Fibroblast of lung (primary cell): Measurements from ENCODE around the gene CSNK2A1. TPM values are rescaled to one million over a fixed set of nuclear protein-coding genes. Genes with fewer than 3 reads are reported as not detected.
"Not testable (repeated sequence)": the region's sequence is repeated elsewhere in the genome, so short reads cannot be mapped to it uniquely, and the experiment has no call there.

Source experiments
- DNase-seq, 2 donors: peaks; one replicate each; pipeline versions ENCODE4 v3.0.0 to v3.0.0-alpha.2; 2010; ENCODE audit warnings: low read depth in 2 of 2
- H2AFZ ChIP-seq: 2 replicates; pipeline ENCODE4 v1.5.1; 2012; ENCODE audit warnings: low read length, control low read depth, inconsistent platforms
- H3K27ac ChIP-seq: 2 replicates; pipeline ENCODE4 v1.5.1; 2011; ENCODE audit warnings: low read length, control low read depth; ENCODE audit not compliant: insufficient read depth
- H3K27me3 ChIP-seq: 2 replicates; pipeline ENCODE4 v1.5.1; 2011; ENCODE audit warnings: mild to moderate bottlenecking, low read length; ENCODE audit not compliant: control insufficient read depth, insufficient read depth
- H3K36me3 ChIP-seq: 2 replicates; pipeline ENCODE4 v1.5.1; 2011; ENCODE audit warnings: low read length; ENCODE audit not compliant: control insufficient read depth, insufficient read depth
- H3K4me1 ChIP-seq: 2 replicates; pipeline ENCODE4 v1.5.1; 2011; ENCODE audit warnings: low read length; ENCODE audit not compliant: control insufficient read depth, insufficient read depth; ENCODE audit errors: extremely low read depth
- H3K4me2 ChIP-seq: 2 replicates; pipeline ENCODE4 v1.5.1; 2011; ENCODE audit warnings: low read length, control low read depth; ENCODE audit not compliant: insufficient read depth; ENCODE audit errors: extremely low read depth
- H3K4me3 ChIP-seq, 4 experiments: fragments of 200-600 bp in 1 of 4; sonication (generic) in 1 of 4; replicated peaks in 1 of 4; 2 replicates each; pipeline ENCODE4 v1.5.1; 2011 to 2016; ENCODE audit warnings: low read length in 4 of 4, low read depth in 3 of 4, mild to moderate bottlenecking in 3 of 4, control low read depth in 2 of 4, inconsistent platforms in 1 of 4, mixed read lengths in 1 of 4; ENCODE audit not compliant: insufficient read depth in 1 of 4; ENCODE audit errors: control extremely low read depth in 1 of 4
- H3K79me2 ChIP-seq: 2 replicates; pipeline ENCODE4 v1.5.1; 2012; ENCODE audit warnings: mild to moderate bottlenecking, low read length, inconsistent platforms; ENCODE audit not compliant: control insufficient read depth, insufficient read depth
- H3K9ac ChIP-seq: 2 replicates; pipeline ENCODE4 v1.5.1; 2011; ENCODE audit warnings: mild to moderate bottlenecking, low read length, control low read depth; ENCODE audit not compliant: insufficient read depth
- H3K9me3 ChIP-seq: 2 replicates; pipeline ENCODE4 v1.5.1; 2012; ENCODE audit warnings: low read depth, low read length; ENCODE audit not compliant: control insufficient read depth, insufficient read depth
- H4K20me1 ChIP-seq: 2 replicates; pipeline ENCODE4 v1.5.1; 2011; ENCODE audit warnings: low read length; ENCODE audit not compliant: control insufficient read depth, insufficient read depth; ENCODE audit errors: extremely low read depth
- CTCF ChIP-seq, 2 donors: IDR thresholded peaks in 1 of 2; conservative IDR thresholded peaks in 1 of 2; 1 replicate in 1 of 2; 2 replicates in 1 of 2; pipeline ENCODE4 v1.5.1; 2011 to 2012; ENCODE audit warnings: low read length in 2 of 2, control low read depth in 1 of 2, inconsistent platforms in 1 of 2, low read depth in 1 of 2, mild to moderate bottlenecking in 1 of 2
- EZH2 ChIP-seq: IDR thresholded peaks from 2 replicates; pipeline ENCODE4 v1.5.1; 2012; ENCODE audit warnings: low read length, control low read depth, mild to moderate bottlenecking; ENCODE audit errors: missing control alignments
- polyA plus RNA-seq, 2 donors: library from polyadenylated mRNA; depleted of rRNA in 1 of 2; stranded (reverse) in 1 of 2; unstranded in 1 of 2; fragments of >200 nt; gene quantifications; 2 replicates each; pipeline ENCODE4 v1.2.1, GENCODE V29; 2011 to 2012; ENCODE audit warnings: missing spikeins in 1 of 2
- total RNA-seq: library from RNA; depleted of rRNA; stranded (reverse); fragments of >200 nt; gene quantifications from 2 replicates; pipeline ENCODE4 v1.2.1, GENCODE V29; 2014

CSNK2A1 gene
- total and polyA plus RNA-seq, 2 donors (not counting 1 experiment from before 2014, with no cell fraction given): 120 to 124 TPM

- H4K20me1 ChIP-seq: peaks cover 2% of the 10 kb centered on the region
- H2AFZ ChIP-seq: no peak overlapping the region
- DNase-seq: no peak
- H3K4me3 ChIP-seq: peak overlapping the region; percentile 60 to 93 (median 86)
- H3K27me3 ChIP-seq: no peaks in the 10 kb centered on the region
- no peak overlapping the region for H3K27ac ChIP-seq
- H3K4me2 ChIP-seq: peak overlapping the region; percentile 85
- TF ChIP-seq EZH2 (no peak), CTCF (conservative IDR thresholded peaks at IDR 0.05 in 1 of 2, IDR thresholded peaks at IDR 0.05 in 1 of 2; ENCODE audit: low read depth in 1 of 2, low read length in 2 of 2) (no peak)
- no peaks in the 10 kb centered on the region for H3K36me3 ChIP-seq
- H3K9me3 ChIP-seq: no peaks in the 10 kb centered on the region
- H3K4me1 ChIP-seq: peaks cover 8% of the 10 kb centered on the region
- H3K9ac ChIP-seq: no peak overlapping the region
- H3K79me2 ChIP-seq: peaks cover 58% of the 10 kb centered on the region
Observed at GRCh38 chr20:460180-460579, 83.4 kb downstream of the CSNK2A1 start.

GRCh38 chr20:458776-459175 lies 84.8 kb downstream of the CSNK2A1 start:
- no peaks in the 10 kb centered on the region for H3K27me3 ChIP-seq
- no peaks in the 10 kb centered on the region for H3K9me3 ChIP-seq
- peaks cover 64% of the 10 kb centered on the region for H3K79me2 ChIP-seq
- no peak overlapping the region for H3K4me3 ChIP-seq
- H3K4me1 ChIP-seq: peaks cover 8% of the 10 kb centered on the region
- H3K27ac ChIP-seq: no peak overlapping the region
- H3K36me3 ChIP-seq: no peaks in the 10 kb centered on the region
- DNase-seq: no peak
- H3K4me2 ChIP-seq: no peak overlapping the region
- no peak for TF ChIP-seq EZH2
- TF ChIP-seq CTCF (conservative IDR thresholded peaks at IDR 0.05 in 1 of 2, IDR thresholded peaks at IDR 0.05 in 1 of 2; ENCODE audit: low read depth in 1 of 2, low read length in 2 of 2): peak in 1 of 2 donors; percentile 8
- no peak overlapping the region for H3K9ac ChIP-seq
- H2AFZ ChIP-seq: no peak overlapping the region
- H4K20me1 ChIP-seq: peaks cover 2% of the 10 kb centered on the region

- no peak overlapping the region for H2AFZ ChIP-seq
- no peak for DNase-seq
- no peaks in the 10 kb centered on the region for H3K9me3 ChIP-seq
- no peaks in the 10 kb centered on the region for H3K4me1 ChIP-seq
- no peaks in the 10 kb centered on the region for H4K20me1 ChIP-seq
- no peaks in the 10 kb centered on the region for H3K36me3 ChIP-seq
- no peak overlapping the region for H3K4me3 ChIP-seq
- H3K27ac ChIP-seq: no peak overlapping the region
- no peaks in the 10 kb centered on the region for H3K27me3 ChIP-seq
- no peak overlapping the region for H3K4me2 ChIP-seq
- peaks cover 70% of the 10 kb centered on the region for H3K79me2 ChIP-seq
- H3K9ac ChIP-seq: no peak overlapping the region
- no peak for TF ChIP-seq CTCF (conservative IDR thresholded peaks at IDR 0.05 in 1 of 2, IDR thresholded peaks at IDR 0.05 in 1 of 2; ENCODE audit: low read depth in 1 of 2, low read length in 2 of 2)
- TF ChIP-seq EZH2: no peak
Observed at GRCh38 chr20:454951-455350, 88.6 kb downstream of the CSNK2A1 start.

DNA sequence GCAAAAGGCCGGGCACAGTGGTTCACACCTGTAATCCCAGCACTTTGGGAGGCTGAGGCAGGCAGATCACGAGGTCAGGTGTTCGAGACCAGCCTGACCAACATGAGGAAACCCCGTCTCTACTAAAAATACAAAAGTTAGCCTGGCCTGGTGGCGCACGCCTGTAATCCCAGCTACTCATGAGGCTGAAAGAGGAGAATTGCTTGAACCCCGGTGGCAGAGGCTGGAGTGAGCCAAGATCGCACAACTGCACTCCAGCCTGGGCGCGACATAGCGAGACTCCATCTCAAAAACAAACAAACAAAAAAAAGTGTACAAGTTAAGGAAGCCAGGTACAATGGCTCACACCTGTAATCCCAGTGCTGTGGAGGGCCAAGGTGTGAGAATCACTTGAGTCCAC lies 91.6 kb downstream of the CSNK2A1 start:
- H3K4me1 ChIP-seq, DNase-seq, H3K27ac ChIP-seq, H3K4me3 ChIP-seq, H2AFZ ChIP-seq, H3K9me3 ChIP-seq, H3K36me3 ChIP-seq, H3K9ac ChIP-seq, H3K27me3 ChIP-seq, H4K20me1 ChIP-seq, H3K4me2 ChIP-seq: not testable (repeated sequence)
- peaks cover 53% of the 10 kb centered on the region for H3K79me2 ChIP-seq
